Measurements from ENCODE around the gene CTDNEP1.

Gene CTDNEP1

GRCh38 chr17:7232114-7232513 lies 19.4 kb downstream of the CTDNEP1 start:
- peaks cover under 1 to 49% (median 33%) of the 10 kb centered on the region in 4 experiments for H3K4me1 ChIP-seq (ENCODE audit: control extremely low read depth in 1 of 4, control insufficient read depth in 4 of 4, insufficient read depth in 4 of 4, low read length in 3 of 4)
- WGBS (ENCODE audit: insufficient coverage) = 91% methylated on average over 4 of the region's 5 CpGs
- H3K4me3 ChIP-seq (ENCODE audit: control insufficient read depth in 1 of 7, extremely low read depth in 1 of 7, insufficient read depth in 4 of 7, low read depth in 2 of 7, low read length in 6 of 7) = peak overlapping the region in 2 of 7 experiments; percentile 20 to 82

DNA sequence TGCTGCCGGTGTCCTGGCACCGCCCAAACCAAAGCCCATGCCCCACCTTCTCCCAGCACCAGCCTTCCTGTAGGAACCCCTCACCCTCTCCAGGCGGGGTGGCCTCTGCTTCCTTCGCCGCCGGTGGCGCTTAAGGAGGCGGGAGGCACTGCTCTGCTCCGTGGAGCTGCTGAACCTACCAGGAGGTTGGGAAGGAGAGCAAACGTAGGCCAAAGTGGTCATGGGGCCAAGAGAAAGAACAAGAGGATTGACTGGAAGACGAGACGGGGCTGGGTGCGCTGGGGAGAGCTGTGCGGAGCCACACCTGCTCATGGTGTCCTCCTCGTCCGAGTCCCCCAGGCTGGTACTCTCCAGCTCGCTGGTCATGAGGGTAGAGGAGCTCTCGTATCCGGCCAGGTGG lies 22.0 kb downstream of the CTDNEP1 start:
- ChIA-PET CTCF (interaction anchor here (1.3 to 10.2 kb wide), 2 partner anchors 9 to 15 kb away, joined by 3 to 75 read pairs; partner anchors contain the start of genes ACADVL and DLG4), POLR2A (no interaction called here)
- 97% methylated on average over 14 of the region's 19 CpGs for whole genome bisulfite sequencing (ENCODE audit: insufficient coverage)
- Histone ChIP-seq H3K27me3 (replicated peaks in 2 of 5; ENCODE audit: control insufficient read depth in 4 of 5, insufficient read depth in 5 of 5, low read length in 4 of 5) (no peaks in the 10 kb centered on the region), H3K27ac (ENCODE audit: insufficient read depth in 1 of 2, low read depth in 1 of 2, low read length in 2 of 2, poor library complexity in 1 of 2, severe bottlenecking in 2 of 2) (no peak overlapping the region), H3K4me3 (ENCODE audit: control insufficient read depth in 1 of 7, extremely low read depth in 1 of 7, insufficient read depth in 4 of 7, low read depth in 2 of 7, low read length in 6 of 7) (no peak overlapping the region), H3K9me3 (ENCODE audit: control extremely low read depth in 1 of 5, control insufficient read depth in 4 of 5, insufficient read depth in 2 of 5, low read depth in 1 of 5, low read length in 4 of 5) (no peaks in the 10 kb centered on the region), H3K36me3 (ENCODE audit: control insufficient read depth in 4 of 4, insufficient read depth in 4 of 4, low read length in 3 of 4) (peaks cover 9 to 65% (median 43%) of the 10 kb centered on the region in 4 experiments), H3K4me1 (ENCODE audit: control extremely low read depth in 1 of 4, control insufficient read depth in 4 of 4, insufficient read depth in 4 of 4, low read length in 3 of 4) (peaks cover 0 to 23% (median 17%) of the 10 kb centered on the region in 4 experiments)
- DNase-seq = no peak

More at GRCh38 chr17:7232114-7232513, 19.4 kb downstream of the CTDNEP1 start:
- ChIA-PET POLR2A (no interaction called here), CTCF (interaction anchor here (1.2 to 10.2 kb wide), 2 partner anchors 8 to 12 kb away, joined by 3 to 75 read pairs; partner anchors contain the start of genes ACADVL and DLG4)
- H3K27ac ChIP-seq (ENCODE audit: insufficient read depth in 1 of 2, low read depth in 1 of 2, low read length in 2 of 2, poor library complexity in 1 of 2, severe bottlenecking in 2 of 2) = no peak overlapping the region
- peaks cover 4 to 65% (median 36%) of the 10 kb centered on the region in 4 experiments for H3K36me3 ChIP-seq (ENCODE audit: control insufficient read depth in 4 of 4, insufficient read depth in 4 of 4, low read length in 3 of 4)
- H3K27me3 ChIP-seq (replicated peaks in 2 of 5; ENCODE audit: control insufficient read depth in 4 of 5, insufficient read depth in 5 of 5, low read length in 4 of 5) = no peaks in the 10 kb centered on the region
- no peak for DNase-seq
- H3K9me3 ChIP-seq (ENCODE audit: control extremely low read depth in 1 of 5, control insufficient read depth in 4 of 5, insufficient read depth in 2 of 5, low read depth in 1 of 5, low read length in 4 of 5) = no peaks in the 10 kb centered on the region

- H3K27me3 ChIP-seq (replicated peaks in 2 of 5; ENCODE audit: control insufficient read depth in 4 of 5, insufficient read depth in 5 of 5, low read length in 4 of 5) = no peaks in the 10 kb centered on the region
- DNase-seq = no peak
- WGBS (ENCODE audit: insufficient coverage) = 98% methylated on average over 10 of the region's 14 CpGs
- peaks cover 0 to 21% (median 16%) of the 10 kb centered on the region in 4 experiments for H3K4me1 ChIP-seq (ENCODE audit: control extremely low read depth in 1 of 4, control insufficient read depth in 4 of 4, insufficient read depth in 4 of 4, low read length in 3 of 4)
- POLR2A ChIA-PET = no interaction called here
- no peaks in the 10 kb centered on the region for H3K9me3 ChIP-seq (ENCODE audit: control extremely low read depth in 1 of 5, control insufficient read depth in 4 of 5, insufficient read depth in 2 of 5, low read depth in 1 of 5, low read length in 4 of 5)
- peaks cover 9 to 69% (median 46%) of the 10 kb centered on the region in 4 experiments for H3K36me3 ChIP-seq (ENCODE audit: control insufficient read depth in 4 of 4, insufficient read depth in 4 of 4, low read length in 3 of 4)
- CTCF ChIA-PET = interaction anchor here (10.2 kb wide), 1 partner anchor 9 kb away, joined by 75 read pairs; the partner anchor contains the start of genes ACADVL and DLG4
- H3K27ac ChIP-seq (ENCODE audit: insufficient read depth in 1 of 2, low read depth in 1 of 2, low read length in 2 of 2, poor library complexity in 1 of 2, severe bottlenecking in 2 of 2) = no peak overlapping the region
- no peak overlapping the region for H3K4me3 ChIP-seq (ENCODE audit: control insufficient read depth in 1 of 7, extremely low read depth in 1 of 7, insufficient read depth in 4 of 7, low read depth in 2 of 7, low read length in 6 of 7)
Measured at GRCh38 chr17:7228920-7229319, 22.6 kb downstream of the CTDNEP1 start.

GRCh38 chr17:7226721-7227710 lies 24.5 kb downstream of the CTDNEP1 start:
- DNase-seq = no peak
- no peak overlapping the region for H3K4me3 ChIP-seq (ENCODE audit: control insufficient read depth in 1 of 7, extremely low read depth in 1 of 7, insufficient read depth in 4 of 7, low read depth in 2 of 7, low read length in 6 of 7)
- H3K27ac ChIP-seq (ENCODE audit: insufficient read depth in 1 of 2, low read depth in 1 of 2, low read length in 2 of 2, poor library complexity in 1 of 2, severe bottlenecking in 2 of 2) = no peak overlapping the region
- peaks cover 0 to 5% (median 1%) of the 10 kb centered on the region in 4 experiments for H3K4me1 ChIP-seq (ENCODE audit: control extremely low read depth in 1 of 4, control insufficient read depth in 4 of 4, insufficient read depth in 4 of 4, low read length in 3 of 4)
- H3K9me3 ChIP-seq (ENCODE audit: control extremely low read depth in 1 of 5, control insufficient read depth in 4 of 5, insufficient read depth in 2 of 5, low read depth in 1 of 5, low read length in 4 of 5) = no peaks in the 10 kb centered on the region
- CTCF ChIA-PET = interaction anchor here (1.0 kb wide), 1 partner anchor 29 kb away, joined by 3 read pairs; no protein-coding TSS in a partner anchor
- POLR2A ChIA-PET = no interaction called here
- H3K36me3 ChIP-seq (ENCODE audit: control insufficient read depth in 4 of 4, insufficient read depth in 4 of 4, low read length in 3 of 4) = peaks cover 13 to 88% (median 64%) of the 10 kb centered on the region in 4 experiments
- WGBS (ENCODE audit: insufficient coverage) = 97% methylated on average over 29 of the region's 31 CpGs
- no peaks in the 10 kb centered on the region for H3K27me3 ChIP-seq (replicated peaks in 2 of 5; ENCODE audit: control insufficient read depth in 4 of 5, insufficient read depth in 5 of 5, low read length in 4 of 5)

GRCh38 chr17:7225711-7226331 lies 25.7 kb downstream of the CTDNEP1 start:
- ChIA-PET CTCF (interaction anchor here (1.0 kb wide), 1 partner anchor 31 kb away, joined by 3 read pairs; no protein-coding TSS in a partner anchor), POLR2A (no interaction called here)
- WGBS (ENCODE audit: insufficient coverage) = 96% methylated on average over 15 of the region's 21 CpGs
- Histone ChIP-seq H3K27me3 (replicated peaks in 2 of 5; ENCODE audit: control insufficient read depth in 4 of 5, insufficient read depth in 5 of 5, low read length in 4 of 5) (no peaks in the 10 kb centered on the region), H3K9me3 (ENCODE audit: control extremely low read depth in 1 of 5, control insufficient read depth in 4 of 5, insufficient read depth in 2 of 5, low read depth in 1 of 5, low read length in 4 of 5) (no peaks in the 10 kb centered on the region), H3K4me1 (ENCODE audit: control extremely low read depth in 1 of 4, control insufficient read depth in 4 of 4, insufficient read depth in 4 of 4, low read length in 3 of 4) (peaks cover 0 to 9% (median 7%) of the 10 kb centered on the region in 4 experiments), H3K27ac (ENCODE audit: insufficient read depth in 1 of 2, low read depth in 1 of 2, low read length in 2 of 2, poor library complexity in 1 of 2, severe bottlenecking in 2 of 2) (peak overlapping the region in 1 of 2 experiments; percentile 25), H3K4me3 (ENCODE audit: control insufficient read depth in 1 of 7, extremely low read depth in 1 of 7, insufficient read depth in 4 of 7, low read depth in 2 of 7, low read length in 6 of 7) (no peak overlapping the region), H3K36me3 (ENCODE audit: control insufficient read depth in 4 of 4, insufficient read depth in 4 of 4, low read length in 3 of 4) (peaks cover 13 to 97% (median 72%) of the 10 kb centered on the region in 4 experiments)
- no peak for DNase-seq

GRCh38 chr17:7224661-7225111 lies 26.8 kb downstream of the CTDNEP1 start:
- 88% methylated on average over 7 of the region's 15 CpGs for WGBS (ENCODE audit: insufficient coverage)
- CTCF ChIA-PET = interaction anchor here (1.2 to 1.6 kb wide), 2 partner anchors 9 to 10 kb away, joined by 3 read pairs; no protein-coding TSS in a partner anchor

More at GRCh38 chr17:7224661-7225111, 26.8 kb downstream of the CTDNEP1 start:
- no peaks in the 10 kb centered on the region for H3K27me3 ChIP-seq (replicated peaks in 2 of 5; ENCODE audit: control insufficient read depth in 4 of 5, insufficient read depth in 5 of 5, low read length in 4 of 5)
- DNase-seq = no peak
- H3K4me1 ChIP-seq (ENCODE audit: control extremely low read depth in 1 of 4, control insufficient read depth in 4 of 4, insufficient read depth in 4 of 4, low read length in 3 of 4) = peaks cover 0 to 18% (median 15%) of the 10 kb centered on the region in 4 experiments
- H3K36me3 ChIP-seq (ENCODE audit: control insufficient read depth in 4 of 4, insufficient read depth in 4 of 4, low read length in 3 of 4) = peaks cover 13 to 86% (median 63%) of the 10 kb centered on the region in 4 experiments
- no peaks in the 10 kb centered on the region for H3K9me3 ChIP-seq (ENCODE audit: control extremely low read depth in 1 of 5, control insufficient read depth in 4 of 5, insufficient read depth in 2 of 5, low read depth in 1 of 5, low read length in 4 of 5)
- POLR2A ChIA-PET = no interaction called here
- H3K27ac ChIP-seq (ENCODE audit: insufficient read depth in 1 of 2, low read depth in 1 of 2, low read length in 2 of 2, poor library complexity in 1 of 2, severe bottlenecking in 2 of 2) = no peak overlapping the region
- H3K4me3 ChIP-seq (ENCODE audit: control insufficient read depth in 1 of 7, extremely low read depth in 1 of 7, insufficient read depth in 4 of 7, low read depth in 2 of 7, low read length in 6 of 7) = no peak overlapping the region
